Measurements from ENCODE around the gene CUBN.

GRCh38 chr10:17065273-17065672 is 64.3 kb downstream of the CUBN start:
- TF ChIP-seq ETV6 (CRISPR knock-in tag; IDR thresholded peaks at IDR 0.05) = no peak
- no peak for TF ChIP-seq MAX (CRISPR knock-in tag; IDR thresholded peaks at IDR 0.05)
- no peak for TF ChIP-seq SMAD4 (CRISPR knock-in tag; IDR thresholded peaks at IDR 0.05)
- TF ChIP-seq ATF6 (CRISPR knock-in tag; IDR thresholded peaks at IDR 0.05) = no peak

Data from WTC11 (cell line).